WTC11 (cell line): ENCODE measurements around the gene ZNF490. TPM values are rescaled to one million over a fixed set of nuclear protein-coding genes. Genes with fewer than 3 reads are reported as not detected.

ENCODE experiments used
- JUN ChIP-seq: sonication (generic); formaldehyde crosslinking; IDR thresholded peaks from 2 replicates; pipeline ENCODE4 v1.8.0; 2023; ENCODE audit warnings: mild to moderate bottlenecking, missing genetic modification reagents
- MYBL2 ChIP-seq: sonication (generic); formaldehyde crosslinking; IDR thresholded peaks from 2 replicates; pipeline ENCODE4 v1.8.1; 2023; ENCODE audit warnings: mild to moderate bottlenecking, moderate library complexity, missing genetic modification reagents
- NR2C2 ChIP-seq: sonication (generic); formaldehyde crosslinking; IDR thresholded peaks from 2 replicates; pipeline ENCODE4 v1.8.0; 2022; ENCODE audit warnings: mild to moderate bottlenecking, missing genetic modification reagents
- PRRX2 ChIP-seq: fragments of 250-450 bp; sonication (Bioruptor Pico); IDR thresholded peaks from 2 replicates; pipeline ENCODE4 v1.8.0; 2021; ENCODE audit warnings: mild to moderate bottlenecking
- TEAD1 ChIP-seq: sonication (generic); formaldehyde crosslinking; IDR thresholded peaks from 2 replicates; pipeline ENCODE4 v1.8.0; 2022; ENCODE audit warnings: mild to moderate bottlenecking, missing genetic modification reagents
- ZNF121 ChIP-seq: sonication (generic); formaldehyde crosslinking; IDR thresholded peaks from 2 replicates; pipeline ENCODE4 v1.8.0; 2023; ENCODE audit warnings: missing genetic modification reagents
- ZNF263 ChIP-seq: sonication (generic); formaldehyde crosslinking; IDR thresholded peaks from 2 replicates; pipeline ENCODE4 v1.8.1; 2022; ENCODE audit warnings: low read depth, mild to moderate bottlenecking, moderate library complexity, missing genetic modification reagents
- ZNF317 ChIP-seq: sonication (generic); formaldehyde crosslinking; IDR thresholded peaks from 2 replicates; pipeline ENCODE4 v1.8.1; 2023; ENCODE audit warnings: low read depth, mild to moderate bottlenecking, moderate library complexity, missing genetic modification reagents, borderline replicate concordance
- ZNF416 ChIP-seq: fragments of 250-450 bp; sonication (Bioruptor Pico); IDR thresholded peaks from 2 replicates; pipeline ENCODE4 v1.9.0; 2021; ENCODE audit warnings: mild to moderate bottlenecking, inconsistent platforms
- ZNF671 ChIP-seq: fragments of 250-450 bp; sonication (Bioruptor Pico); IDR thresholded peaks from 2 replicates; pipeline ENCODE4 v1.8.0; 2021; ENCODE audit warnings: mild to moderate bottlenecking
- total RNA-seq: library from RNA; stranded (reverse); gene quantifications from 3 replicates; pipeline ENCODE4 v1.2.3, GENCODE V29; 2021
- TF ChIP-seq, protein P1 (sequence below): sonication (generic); formaldehyde crosslinking; IDR thresholded peaks from 2 replicates; pipeline ENCODE4 v1.8.1; 2023; ENCODE audit warnings: mild to moderate bottlenecking, missing genetic modification reagents, moderate library complexity
- TF ChIP-seq, protein P2 (sequence below): sonication (generic); formaldehyde crosslinking; IDR thresholded peaks from 2 replicates; pipeline ENCODE4 v1.8.0; 2022; ENCODE audit warnings: mild to moderate bottlenecking, missing genetic modification reagents
- TF ChIP-seq, protein P3 (sequence below): sonication (generic); formaldehyde crosslinking; IDR thresholded peaks from 2 replicates; pipeline ENCODE4 v1.8.1; 2022; ENCODE audit warnings: mild to moderate bottlenecking, moderate library complexity, missing genetic modification reagents
- TF ChIP-seq, protein P4 (sequence below): fragments of 250-450 bp; sonication (Bioruptor Pico); IDR thresholded peaks from 2 replicates; pipeline ENCODE4 v1.9.0; 2021; ENCODE audit warnings: mild to moderate bottlenecking
- TF ChIP-seq, protein P5 (sequence below): sonication (generic); formaldehyde crosslinking; IDR thresholded peaks from 2 replicates; pipeline ENCODE4 v1.8.1; 2022; ENCODE audit warnings: low read depth, mild to moderate bottlenecking, moderate library complexity, missing genetic modification reagents, borderline replicate concordance
- TF ChIP-seq, protein P6 (sequence below): fragments of 250-450 bp; sonication (Bioruptor Pico); conservative IDR thresholded peaks from 2 replicates; pipeline ENCODE4 v1.9.0; 2021; ENCODE audit warnings: mild to moderate bottlenecking
- TF ChIP-seq, protein P7 (sequence below): fragments of 250-450 bp; sonication (Bioruptor Pico); IDR thresholded peaks from 2 replicates; pipeline ENCODE4 v1.9.0; 2021; ENCODE audit warnings: mild to moderate bottlenecking

The ZNF490 gene
- total RNA-seq, 1 experiment from 2014 or later, result 7.3 TPM

DNA sequence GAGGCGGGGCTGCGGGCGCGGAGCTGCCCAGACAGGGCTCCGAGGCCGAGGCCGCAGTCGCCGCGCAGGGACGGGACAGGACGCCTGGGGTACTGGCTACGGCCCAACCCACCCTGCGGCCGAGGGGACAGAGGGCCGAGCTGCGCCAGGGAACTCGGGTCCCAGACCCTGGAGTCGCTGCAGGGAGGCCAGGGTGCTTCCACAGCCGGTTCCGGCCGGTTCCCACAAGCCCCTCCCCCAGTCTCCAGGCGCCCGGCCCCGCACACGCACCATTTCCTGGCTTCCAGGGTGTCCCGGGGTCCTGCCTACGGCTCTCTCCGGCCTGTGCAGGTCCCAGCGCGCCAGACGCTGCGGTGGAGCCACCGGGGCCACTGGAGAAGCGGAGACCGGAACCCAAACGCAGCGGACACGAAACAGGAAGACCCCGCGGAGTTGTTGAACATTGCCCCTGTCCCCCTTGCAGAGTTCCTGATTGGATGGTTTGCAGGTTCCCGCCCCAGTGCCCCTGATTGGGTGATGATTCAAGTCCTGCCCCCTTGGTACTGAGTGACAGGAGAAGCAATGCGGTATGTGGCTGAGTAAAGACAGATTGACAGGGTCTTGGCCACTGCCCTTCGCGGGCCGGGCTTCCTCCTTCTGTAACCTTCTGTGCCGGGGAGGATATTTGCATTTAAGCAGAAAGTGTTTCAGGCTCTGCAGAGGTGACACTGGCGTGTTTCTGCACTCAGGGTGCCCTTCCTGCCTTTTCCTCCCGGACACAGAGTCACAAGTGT is 59.4 kb downstream of the ZNF490 start, which contains the start of gene ZNF564 (continued):
- TF ChIP-seq, protein P1, sequence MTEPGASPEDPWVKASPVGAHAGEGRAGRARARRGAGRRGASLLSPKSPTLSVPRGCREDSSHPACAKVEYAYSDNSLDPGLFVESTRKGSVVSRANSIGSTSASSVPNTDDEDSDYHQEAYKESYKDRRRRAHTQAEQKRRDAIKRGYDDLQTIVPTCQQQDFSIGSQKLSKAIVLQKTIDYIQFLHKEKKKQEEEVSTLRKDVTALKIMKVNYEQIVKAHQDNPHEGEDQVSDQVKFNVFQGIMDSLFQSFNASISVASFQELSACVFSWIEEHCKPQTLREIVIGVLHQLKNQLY (CRISPR knock-in tag), result no peak
- TF ChIP-seq ZNF317, result no peak
- no peak for TF ChIP-seq NR2C2
- TF ChIP-seq, protein P2, sequence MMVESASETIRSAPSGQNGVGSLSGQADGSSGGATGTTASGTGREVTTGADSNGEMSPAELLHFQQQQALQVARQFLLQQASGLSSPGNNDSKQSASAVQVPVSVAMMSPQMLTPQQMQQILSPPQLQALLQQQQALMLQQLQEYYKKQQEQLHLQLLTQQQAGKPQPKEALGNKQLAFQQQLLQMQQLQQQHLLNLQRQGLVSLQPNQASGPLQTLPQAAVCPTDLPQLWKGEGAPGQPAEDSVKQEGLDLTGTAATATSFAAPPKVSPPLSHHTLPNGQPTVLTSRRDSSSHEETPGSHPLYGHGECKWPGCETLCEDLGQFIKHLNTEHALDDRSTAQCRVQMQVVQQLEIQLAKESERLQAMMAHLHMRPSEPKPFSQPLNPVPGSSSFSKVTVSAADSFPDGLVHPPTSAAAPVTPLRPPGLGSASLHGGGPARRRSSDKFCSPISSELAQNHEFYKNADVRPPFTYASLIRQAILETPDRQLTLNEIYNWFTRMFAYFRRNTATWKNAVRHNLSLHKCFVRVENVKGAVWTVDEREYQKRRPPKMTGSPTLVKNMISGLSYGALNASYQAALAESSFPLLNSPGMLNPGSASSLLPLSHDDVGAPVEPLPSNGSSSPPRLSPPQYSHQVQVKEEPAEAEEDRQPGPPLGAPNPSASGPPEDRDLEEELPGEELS (CRISPR knock-in tag), result peak; percentile 44; the same call in 1 of the 2 replicates
- peak; percentile 80 for TF ChIP-seq TEAD1
- no peak for TF ChIP-seq ZNF671
- TF ChIP-seq, protein P3, sequence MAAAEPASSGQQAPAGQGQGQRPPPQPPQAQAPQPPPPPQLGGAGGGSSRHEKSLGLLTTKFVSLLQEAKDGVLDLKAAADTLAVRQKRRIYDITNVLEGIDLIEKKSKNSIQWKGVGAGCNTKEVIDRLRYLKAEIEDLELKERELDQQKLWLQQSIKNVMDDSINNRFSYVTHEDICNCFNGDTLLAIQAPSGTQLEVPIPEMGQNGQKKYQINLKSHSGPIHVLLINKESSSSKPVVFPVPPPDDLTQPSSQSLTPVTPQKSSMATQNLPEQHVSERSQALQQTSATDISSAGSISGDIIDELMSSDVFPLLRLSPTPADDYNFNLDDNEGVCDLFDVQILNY (CRISPR knock-in tag), result peak; percentile 43; the same call in 1 of the 2 replicates
- TF ChIP-seq, protein P4, sequence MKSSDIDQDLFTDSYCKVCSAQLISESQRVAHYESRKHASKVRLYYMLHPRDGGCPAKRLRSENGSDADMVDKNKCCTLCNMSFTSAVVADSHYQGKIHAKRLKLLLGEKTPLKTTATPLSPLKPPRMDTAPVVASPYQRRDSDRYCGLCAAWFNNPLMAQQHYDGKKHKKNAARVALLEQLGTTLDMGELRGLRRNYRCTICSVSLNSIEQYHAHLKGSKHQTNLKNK (CRISPR knock-in tag), result no peak
- no peak for TF ChIP-seq ZNF263 (CRISPR knock-in tag)
- no peak for TF ChIP-seq ZNF121 (CRISPR knock-in tag)
- TF ChIP-seq PRRX2, result no peak
- 0 out of 2 replicates have a peak, but pooled peaks have one; percentile 58 for TF ChIP-seq JUN (CRISPR knock-in tag)
- TF ChIP-seq, protein P5, sequence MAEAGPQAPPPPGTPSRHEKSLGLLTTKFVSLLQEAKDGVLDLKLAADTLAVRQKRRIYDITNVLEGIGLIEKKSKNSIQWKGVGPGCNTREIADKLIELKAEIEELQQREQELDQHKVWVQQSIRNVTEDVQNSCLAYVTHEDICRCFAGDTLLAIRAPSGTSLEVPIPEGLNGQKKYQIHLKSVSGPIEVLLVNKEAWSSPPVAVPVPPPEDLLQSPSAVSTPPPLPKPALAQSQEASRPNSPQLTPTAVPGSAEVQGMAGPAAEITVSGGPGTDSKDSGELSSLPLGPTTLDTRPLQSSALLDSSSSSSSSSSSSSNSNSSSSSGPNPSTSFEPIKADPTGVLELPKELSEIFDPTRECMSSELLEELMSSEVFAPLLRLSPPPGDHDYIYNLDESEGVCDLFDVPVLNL, result no peak
- no peak for TF ChIP-seq ZNF416 (CRISPR knock-in tag)
- TF ChIP-seq MYBL2 (CRISPR knock-in tag), result peak; percentile 60; the same call in 1 of the 2 replicates
- TF ChIP-seq, protein P6, sequence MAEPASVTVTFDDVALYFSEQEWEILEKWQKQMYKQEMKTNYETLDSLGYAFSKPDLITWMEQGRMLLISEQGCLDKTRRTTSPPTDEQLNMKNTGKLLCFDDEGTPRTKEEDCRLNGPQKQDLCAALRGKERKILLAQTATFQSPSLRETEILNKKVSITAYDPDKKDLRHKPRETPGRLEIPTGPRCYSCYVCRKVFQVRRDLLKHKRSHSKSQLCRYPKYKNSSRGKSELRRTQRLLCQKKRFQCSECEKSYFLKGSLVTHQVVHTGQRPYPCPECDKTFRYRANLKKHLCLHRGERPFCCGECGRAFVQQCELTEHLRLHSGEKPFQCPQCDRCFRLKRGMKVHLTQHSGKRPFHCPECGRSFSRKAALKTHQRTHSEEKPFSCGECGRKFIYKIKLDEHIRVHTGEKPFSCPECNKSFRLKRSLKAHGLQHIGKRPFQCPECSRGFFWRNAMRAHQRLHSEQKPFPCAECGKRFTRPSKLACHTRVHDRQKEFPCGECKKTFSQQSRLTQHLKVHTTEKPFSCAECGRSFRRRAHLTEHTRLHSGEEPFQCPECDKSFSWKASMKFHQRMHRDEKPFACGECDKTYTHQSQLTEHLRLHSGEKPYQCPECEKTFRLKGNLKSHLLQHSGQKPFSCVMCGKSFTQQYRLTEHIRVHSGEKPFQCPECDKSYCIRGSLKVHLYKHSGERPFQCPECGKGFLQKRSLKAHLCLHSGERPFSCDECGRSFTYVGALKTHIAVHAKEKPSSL (CRISPR knock-in tag), result no peak
- TF ChIP-seq, protein P7, sequence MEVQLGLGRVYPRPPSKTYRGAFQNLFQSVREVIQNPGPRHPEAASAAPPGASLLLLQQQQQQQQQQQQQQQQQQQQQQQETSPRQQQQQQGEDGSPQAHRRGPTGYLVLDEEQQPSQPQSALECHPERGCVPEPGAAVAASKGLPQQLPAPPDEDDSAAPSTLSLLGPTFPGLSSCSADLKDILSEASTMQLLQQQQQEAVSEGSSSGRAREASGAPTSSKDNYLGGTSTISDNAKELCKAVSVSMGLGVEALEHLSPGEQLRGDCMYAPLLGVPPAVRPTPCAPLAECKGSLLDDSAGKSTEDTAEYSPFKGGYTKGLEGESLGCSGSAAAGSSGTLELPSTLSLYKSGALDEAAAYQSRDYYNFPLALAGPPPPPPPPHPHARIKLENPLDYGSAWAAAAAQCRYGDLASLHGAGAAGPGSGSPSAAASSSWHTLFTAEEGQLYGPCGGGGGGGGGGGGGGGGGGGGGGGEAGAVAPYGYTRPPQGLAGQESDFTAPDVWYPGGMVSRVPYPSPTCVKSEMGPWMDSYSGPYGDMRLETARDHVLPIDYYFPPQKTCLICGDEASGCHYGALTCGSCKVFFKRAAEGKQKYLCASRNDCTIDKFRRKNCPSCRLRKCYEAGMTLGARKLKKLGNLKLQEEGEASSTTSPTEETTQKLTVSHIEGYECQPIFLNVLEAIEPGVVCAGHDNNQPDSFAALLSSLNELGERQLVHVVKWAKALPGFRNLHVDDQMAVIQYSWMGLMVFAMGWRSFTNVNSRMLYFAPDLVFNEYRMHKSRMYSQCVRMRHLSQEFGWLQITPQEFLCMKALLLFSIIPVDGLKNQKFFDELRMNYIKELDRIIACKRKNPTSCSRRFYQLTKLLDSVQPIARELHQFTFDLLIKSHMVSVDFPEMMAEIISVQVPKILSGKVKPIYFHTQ, result no peak
